ENCODE measurements around the gene SLC22A2. TPM values are rescaled to one million over a fixed set of nuclear protein-coding genes. Genes with fewer than 3 reads are reported as not detected.
"Not testable (repeated sequence)": the region's sequence is repeated elsewhere in the genome, so short reads cannot be mapped to it uniquely, and the experiment has no call there.

The SLC22A2 gene
- not detected for total RNA-seq

DNA sequence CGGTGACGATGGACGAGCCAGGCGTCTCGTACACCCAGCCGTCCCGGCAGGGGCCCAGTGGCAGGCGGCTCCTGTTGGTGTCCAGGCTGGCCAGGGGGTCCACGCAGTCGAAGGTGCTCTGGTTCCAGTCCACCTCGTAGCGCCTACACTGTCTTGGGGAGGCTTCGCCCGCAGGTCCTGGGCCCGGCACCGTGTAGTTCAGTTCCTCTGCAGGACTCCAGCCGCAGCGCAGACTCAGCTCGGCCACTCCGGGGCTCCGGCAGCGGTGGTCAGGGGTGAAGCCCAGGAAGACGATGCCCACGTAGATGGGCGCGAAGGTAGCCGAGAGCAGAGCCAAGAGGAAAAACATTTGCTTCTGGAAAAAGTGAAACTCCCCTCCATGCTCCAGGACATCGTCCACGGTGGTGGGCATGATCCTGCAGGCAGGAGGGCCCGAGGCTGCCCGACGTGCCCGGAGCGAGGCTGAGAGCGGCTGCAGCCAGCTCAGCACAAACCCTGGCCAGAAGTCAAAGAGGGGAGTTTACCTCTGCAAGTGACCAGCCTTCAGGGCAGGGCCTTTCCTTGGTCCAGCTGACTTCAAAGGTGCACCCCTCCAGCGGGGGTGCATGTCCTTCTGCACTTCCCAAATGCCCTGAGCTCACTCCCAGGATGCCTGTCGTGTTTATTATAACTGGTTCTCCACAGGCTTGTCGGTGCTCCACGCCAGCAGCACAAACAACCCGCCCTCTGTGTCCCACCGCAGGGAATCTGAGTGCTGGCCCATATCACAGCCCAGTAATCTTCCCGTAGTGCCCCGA is at the start of gene SLC22A2:
SLC22A2 (minus strand) TSS at position 476 of the 797 bp plus-strand sequence; CDS start at position 412, 64 bp downstream.
- WGBS, 2 donors: 94 to 95% methylated on average over 42 to 43 of the region's 43 CpGs
- no peak within 1 kb of the TSS for H3K4me3 ChIP-seq (ENCODE audit: low read depth, poor library complexity, severe bottlenecking)
- intact Hi-C loops (cut with DNase I; ENCODE audit: low total_unique reads): no loop called here
- no peak for DNase-seq (ENCODE audit: low spot score in 2 of 2)
- no peak for TF ChIP-seq POLR2A (IDR thresholded peaks at IDR 0.05)
- TF ChIP-seq, protein P1, sequence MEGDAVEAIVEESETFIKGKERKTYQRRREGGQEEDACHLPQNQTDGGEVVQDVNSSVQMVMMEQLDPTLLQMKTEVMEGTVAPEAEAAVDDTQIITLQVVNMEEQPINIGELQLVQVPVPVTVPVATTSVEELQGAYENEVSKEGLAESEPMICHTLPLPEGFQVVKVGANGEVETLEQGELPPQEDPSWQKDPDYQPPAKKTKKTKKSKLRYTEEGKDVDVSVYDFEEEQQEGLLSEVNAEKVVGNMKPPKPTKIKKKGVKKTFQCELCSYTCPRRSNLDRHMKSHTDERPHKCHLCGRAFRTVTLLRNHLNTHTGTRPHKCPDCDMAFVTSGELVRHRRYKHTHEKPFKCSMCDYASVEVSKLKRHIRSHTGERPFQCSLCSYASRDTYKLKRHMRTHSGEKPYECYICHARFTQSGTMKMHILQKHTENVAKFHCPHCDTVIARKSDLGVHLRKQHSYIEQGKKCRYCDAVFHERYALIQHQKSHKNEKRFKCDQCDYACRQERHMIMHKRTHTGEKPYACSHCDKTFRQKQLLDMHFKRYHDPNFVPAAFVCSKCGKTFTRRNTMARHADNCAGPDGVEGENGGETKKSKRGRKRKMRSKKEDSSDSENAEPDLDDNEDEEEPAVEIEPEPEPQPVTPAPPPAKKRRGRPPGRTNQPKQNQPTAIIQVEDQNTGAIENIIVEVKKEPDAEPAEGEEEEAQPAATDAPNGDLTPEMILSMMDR (IDR thresholded peaks at IDR 0.05): no peak

DNA sequence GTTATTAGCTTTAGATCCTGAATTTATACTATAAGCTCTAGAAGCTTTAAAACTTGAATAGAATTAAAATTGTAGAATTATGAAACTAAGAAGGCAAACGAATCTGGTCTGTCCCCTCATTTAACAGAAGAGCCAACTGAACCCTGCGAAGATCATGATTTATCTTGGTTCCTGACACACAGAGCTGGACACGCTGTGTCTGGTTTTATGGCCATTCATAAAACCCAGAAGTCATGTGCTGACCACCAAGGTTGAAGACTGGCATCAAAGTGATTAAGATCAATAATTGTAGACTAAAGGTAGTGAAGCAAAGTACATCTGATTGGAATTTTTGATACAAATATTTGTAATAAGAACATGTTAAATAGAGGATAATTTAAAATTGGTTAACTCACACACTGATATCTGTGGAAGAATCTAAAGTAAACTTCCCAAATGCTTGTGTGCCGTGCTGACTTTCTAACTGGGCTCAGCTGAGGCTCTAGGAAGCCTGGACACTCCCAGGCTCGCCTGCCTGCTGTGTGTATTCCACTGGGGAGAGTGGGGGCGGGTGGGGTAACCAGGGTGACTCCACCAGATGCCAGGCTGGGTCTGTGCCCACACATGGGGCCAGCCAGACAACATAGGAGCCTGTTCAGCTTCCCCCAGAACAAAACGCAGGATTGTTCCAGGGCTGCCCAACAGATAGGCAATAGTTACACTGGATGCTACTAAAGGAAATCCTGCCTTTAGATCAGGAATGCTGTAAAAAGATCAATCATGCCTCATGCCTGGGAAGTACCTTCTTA is 47.5 kb upstream of the SLC22A2 start:
- WGBS, 2 donors: 48 to 54% methylated on average over 7 of the region's 7 CpGs
- intact Hi-C loops (cut with DNase I; ENCODE audit: low total_unique reads): no loop called here
- no peak for DNase-seq (ENCODE audit: low spot score in 2 of 2)
- no peak overlapping the region for H3K4me3 ChIP-seq (ENCODE audit: low read depth, poor library complexity, severe bottlenecking)
- TF ChIP-seq POLR2A (IDR thresholded peaks at IDR 0.05): no peak
- TF ChIP-seq, protein P1 (IDR thresholded peaks at IDR 0.05): no peak

DNA sequence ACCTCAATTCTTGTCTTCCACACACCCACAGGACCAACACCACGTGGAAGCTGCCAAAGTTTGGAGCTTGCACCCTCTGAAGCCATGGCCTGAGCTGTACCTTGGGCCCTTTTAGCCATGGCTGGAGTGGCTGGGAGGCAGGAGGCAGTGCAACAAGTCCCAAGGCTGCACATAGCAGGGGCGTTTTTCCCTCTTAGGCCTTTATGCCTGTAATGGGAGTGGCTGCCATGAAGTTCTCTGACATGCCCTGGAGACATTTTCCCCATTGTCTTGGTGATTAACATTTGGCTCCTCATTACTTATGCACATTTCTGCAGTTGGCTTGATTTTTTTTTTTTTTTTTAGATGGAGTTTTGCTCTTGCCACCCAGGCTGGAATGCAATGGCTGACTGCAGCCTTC is 45.2 kb upstream of the SLC22A2 start:
- 40 to 46% methylated on average over 2 of the region's 2 CpGs for WGBS, 2 donors
- no peak for TF ChIP-seq POLR2A (IDR thresholded peaks at IDR 0.05)
- TF ChIP-seq, protein P1 (IDR thresholded peaks at IDR 0.05): no peak
- DNase-seq (ENCODE audit: low spot score in 2 of 2): no peak
- H3K4me3 ChIP-seq (ENCODE audit: low read depth, poor library complexity, severe bottlenecking): no peak overlapping the region
- intact Hi-C loops (cut with DNase I; ENCODE audit: low total_unique reads): no loop called here

DNA sequence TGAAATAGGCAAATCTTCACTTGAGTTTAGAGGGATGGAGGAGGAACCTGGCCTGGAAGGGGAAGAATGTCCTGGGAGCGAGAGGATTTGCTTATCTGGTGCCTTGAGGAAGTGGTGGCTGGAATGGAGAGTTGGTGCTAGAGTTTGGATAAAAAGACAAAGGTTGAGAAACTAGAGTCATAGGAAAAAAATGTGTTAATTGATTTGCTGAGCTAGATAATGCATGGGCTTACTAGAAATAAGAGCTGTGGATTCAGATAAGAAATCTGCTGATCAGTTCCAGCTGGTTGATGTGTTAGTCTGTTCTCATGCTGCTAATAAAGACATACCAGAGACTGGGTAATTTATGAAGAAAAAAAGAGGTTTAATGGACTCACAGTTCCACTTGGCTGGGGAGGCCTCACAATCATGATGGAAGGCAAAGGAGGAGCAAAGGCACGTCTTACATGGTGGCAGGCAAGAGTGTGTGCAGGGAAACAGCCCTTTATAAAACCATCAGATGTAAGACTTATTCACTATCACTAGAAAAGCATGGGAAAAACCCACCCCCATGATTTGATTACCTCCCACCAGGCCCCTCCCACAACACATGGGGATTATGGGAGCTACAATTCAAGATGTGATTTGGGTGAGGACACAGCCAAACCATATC is 43.9 kb upstream of the SLC22A2 start:
- DNase-seq (ENCODE audit: low spot score in 2 of 2); H3K4me3 ChIP-seq (ENCODE audit: low read depth, poor library complexity, severe bottlenecking); intact Hi-C loops (cut with DNase I; ENCODE audit: low total_unique reads): not testable (repeated sequence)
- 86 to 95% methylated on average over 2 of the region's 2 CpGs for WGBS, 2 donors

DNA sequence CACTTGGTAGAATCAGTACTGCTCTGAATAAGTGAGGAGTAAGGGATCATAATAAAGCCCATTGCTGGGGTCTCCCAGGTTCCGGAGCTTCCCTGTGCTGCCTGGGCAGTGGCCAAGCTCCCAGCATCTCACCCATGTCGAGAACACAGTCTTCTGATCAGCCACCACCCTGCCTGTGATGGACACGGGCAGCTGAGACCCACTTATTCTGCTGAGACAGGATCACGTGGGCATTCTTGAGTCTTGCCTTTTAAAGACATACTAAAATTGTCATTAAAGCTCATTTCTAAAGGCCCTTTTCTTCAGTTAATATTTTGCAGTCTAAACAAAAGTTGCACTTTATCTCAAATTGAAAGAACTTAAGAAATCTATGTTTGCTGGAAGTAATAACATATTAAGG is 42.7 kb upstream of the SLC22A2 start:
- intact Hi-C loops (cut with DNase I; ENCODE audit: low total_unique reads): no loop called here
- WGBS, 2 donors: 75 to 77% methylated on average over 4 of the region's 4 CpGs
- no peak for DNase-seq (ENCODE audit: low spot score in 2 of 2)

More for the DNA sequence above, 42.7 kb upstream of the SLC22A2 start:
- H3K4me3 ChIP-seq (ENCODE audit: low read depth, poor library complexity, severe bottlenecking): no peak overlapping the region
- TF ChIP-seq, protein P1 (IDR thresholded peaks at IDR 0.05): no peak
- TF ChIP-seq POLR2A (IDR thresholded peaks at IDR 0.05): no peak

Measured in lower leg skin (tissue), 4 donors.